ENCODE data around the gene SSR4.

The SSR4 gene

DNA sequence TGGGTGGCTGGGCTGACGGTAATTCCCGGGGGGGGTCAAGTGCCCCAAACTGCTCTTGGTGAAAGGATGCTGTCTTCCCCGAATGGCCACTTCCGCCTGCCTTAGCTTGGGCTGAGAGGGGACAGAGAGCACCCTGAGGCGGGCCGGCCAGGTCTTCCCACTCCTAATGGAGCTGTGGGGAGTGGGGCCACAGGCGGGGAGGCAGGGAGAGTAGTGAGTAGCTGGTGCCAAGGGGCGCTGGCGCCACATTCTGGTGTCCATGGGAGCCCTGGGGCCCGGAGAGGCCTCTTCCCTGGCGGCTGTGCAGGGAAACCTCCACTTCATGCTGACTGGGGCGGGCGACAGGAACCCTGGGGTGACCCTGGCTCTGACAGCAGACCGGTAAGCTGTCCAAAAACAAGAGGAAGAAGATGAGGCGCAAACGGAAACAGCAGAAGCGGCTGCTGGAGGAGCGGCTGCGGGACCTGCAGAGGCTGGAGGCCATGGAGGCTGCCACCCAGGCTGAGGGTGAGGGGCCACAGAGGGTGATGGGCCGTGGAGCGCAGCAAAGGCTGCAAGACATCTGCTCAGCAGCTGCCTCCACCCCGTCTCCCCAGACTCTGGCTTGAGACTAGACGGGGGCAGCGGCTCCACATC is 11.0 kb upstream of the SSR4 start:
- DNase-seq (ENCODE audit: low read depth in 2 of 2), result no peak
- no peak overlapping the region for H3K4me3 ChIP-seq (replicated peaks in 1 of 2; ENCODE audit: low read depth in 2 of 2, low read length in 2 of 2)
- TF ChIP-seq, protein P1, sequence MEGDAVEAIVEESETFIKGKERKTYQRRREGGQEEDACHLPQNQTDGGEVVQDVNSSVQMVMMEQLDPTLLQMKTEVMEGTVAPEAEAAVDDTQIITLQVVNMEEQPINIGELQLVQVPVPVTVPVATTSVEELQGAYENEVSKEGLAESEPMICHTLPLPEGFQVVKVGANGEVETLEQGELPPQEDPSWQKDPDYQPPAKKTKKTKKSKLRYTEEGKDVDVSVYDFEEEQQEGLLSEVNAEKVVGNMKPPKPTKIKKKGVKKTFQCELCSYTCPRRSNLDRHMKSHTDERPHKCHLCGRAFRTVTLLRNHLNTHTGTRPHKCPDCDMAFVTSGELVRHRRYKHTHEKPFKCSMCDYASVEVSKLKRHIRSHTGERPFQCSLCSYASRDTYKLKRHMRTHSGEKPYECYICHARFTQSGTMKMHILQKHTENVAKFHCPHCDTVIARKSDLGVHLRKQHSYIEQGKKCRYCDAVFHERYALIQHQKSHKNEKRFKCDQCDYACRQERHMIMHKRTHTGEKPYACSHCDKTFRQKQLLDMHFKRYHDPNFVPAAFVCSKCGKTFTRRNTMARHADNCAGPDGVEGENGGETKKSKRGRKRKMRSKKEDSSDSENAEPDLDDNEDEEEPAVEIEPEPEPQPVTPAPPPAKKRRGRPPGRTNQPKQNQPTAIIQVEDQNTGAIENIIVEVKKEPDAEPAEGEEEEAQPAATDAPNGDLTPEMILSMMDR (IDR thresholded peaks at IDR 0.05; ENCODE audit: low read depth, low read length), result no peak

DNA sequence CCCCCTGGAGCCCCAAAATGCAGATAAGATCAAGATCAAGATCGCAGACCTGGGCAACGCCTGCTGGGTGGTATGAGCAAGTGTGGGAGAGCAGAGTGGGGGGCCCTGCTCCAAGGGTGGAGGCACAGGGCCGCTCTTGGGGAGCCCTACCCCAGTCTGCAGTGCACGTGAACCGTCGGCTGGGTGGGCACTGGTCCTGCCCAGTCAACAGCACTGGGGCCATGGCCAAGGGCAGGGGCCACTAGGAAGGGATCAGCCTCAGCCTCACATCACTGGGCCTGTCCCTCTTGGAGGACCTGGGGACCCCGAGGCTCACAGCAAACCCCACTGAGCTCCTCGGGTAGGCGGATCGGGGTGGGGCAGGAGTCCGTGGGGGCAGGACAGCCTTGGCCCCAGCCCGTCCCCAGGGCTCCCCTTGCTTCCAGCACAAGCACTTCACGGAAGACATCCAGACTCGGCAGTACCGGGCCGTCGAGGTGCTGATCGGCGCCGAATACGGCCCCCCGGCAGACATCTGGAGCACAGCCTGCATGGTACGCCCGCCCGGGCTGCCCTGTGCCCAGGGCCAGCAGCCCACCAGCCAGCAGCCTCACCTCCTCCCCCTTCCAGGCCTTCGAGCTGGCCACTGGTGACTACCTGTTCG is 10.0 kb upstream of the SSR4 start:
- H3K4me3 ChIP-seq (replicated peaks in 1 of 2; ENCODE audit: low read depth in 2 of 2, low read length in 2 of 2), result no peak overlapping the region
- no peak for DNase-seq (ENCODE audit: low read depth in 2 of 2)
- TF ChIP-seq, protein P1 (IDR thresholded peaks at IDR 0.05; ENCODE audit: low read depth, low read length), result no peak

DNA sequence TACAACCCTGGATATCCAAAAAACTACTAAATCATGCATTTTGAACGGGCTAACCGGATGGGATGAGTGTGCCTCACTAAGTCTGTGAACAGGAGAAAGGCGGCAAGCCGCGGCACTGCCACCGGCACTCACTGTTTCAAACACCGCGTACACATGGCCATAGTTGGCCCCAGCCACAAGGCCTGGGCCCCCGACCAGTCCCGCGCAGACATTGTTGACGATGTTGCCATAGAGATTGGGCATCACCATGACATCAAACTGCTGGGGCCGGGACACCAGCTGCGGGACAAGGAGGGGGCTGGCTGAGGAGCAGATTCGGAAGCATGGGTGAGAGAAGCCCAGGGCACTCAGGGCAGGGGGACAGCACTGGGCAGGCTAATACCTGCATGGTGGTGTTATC is 7.8 kb upstream of the SSR4 start:
- no peak for DNase-seq (ENCODE audit: low read depth in 2 of 2)
- TF ChIP-seq, protein P1 (IDR thresholded peaks at IDR 0.05; ENCODE audit: low read depth, low read length), result no peak

DNA sequence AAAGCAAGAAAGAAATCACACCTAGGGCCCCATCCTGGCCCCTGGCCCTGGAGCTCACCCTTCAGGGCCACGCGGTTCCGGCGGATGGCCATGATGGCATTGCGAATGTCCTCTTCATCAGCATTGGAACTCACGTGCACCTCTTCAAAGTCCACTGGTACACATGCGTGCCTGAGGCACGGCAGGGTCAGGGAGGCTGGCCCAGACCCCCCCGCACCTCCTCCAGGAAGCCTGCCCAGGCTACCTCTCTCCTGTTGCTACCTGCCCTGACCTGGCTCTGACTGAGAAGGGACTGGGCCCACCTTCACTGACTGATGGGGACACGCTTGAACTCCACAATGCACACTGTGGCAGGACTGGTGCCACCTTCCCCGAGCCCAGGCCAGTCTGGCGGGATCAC is 4.8 kb upstream of the SSR4 start:
- no peak for DNase-seq (ENCODE audit: low read depth in 2 of 2)
- H3K4me3 ChIP-seq (replicated peaks in 1 of 2; ENCODE audit: low read depth in 2 of 2, low read length in 2 of 2), result no peak overlapping the region
- TF ChIP-seq, protein P1 (IDR thresholded peaks at IDR 0.05; ENCODE audit: low read depth, low read length), result no peak

More for the DNA sequence above, 7.8 kb upstream of the SSR4 start:
- no peak overlapping the region for H3K4me3 ChIP-seq (replicated peaks in 1 of 2; ENCODE audit: low read depth in 2 of 2, low read length in 2 of 2)

DNA sequence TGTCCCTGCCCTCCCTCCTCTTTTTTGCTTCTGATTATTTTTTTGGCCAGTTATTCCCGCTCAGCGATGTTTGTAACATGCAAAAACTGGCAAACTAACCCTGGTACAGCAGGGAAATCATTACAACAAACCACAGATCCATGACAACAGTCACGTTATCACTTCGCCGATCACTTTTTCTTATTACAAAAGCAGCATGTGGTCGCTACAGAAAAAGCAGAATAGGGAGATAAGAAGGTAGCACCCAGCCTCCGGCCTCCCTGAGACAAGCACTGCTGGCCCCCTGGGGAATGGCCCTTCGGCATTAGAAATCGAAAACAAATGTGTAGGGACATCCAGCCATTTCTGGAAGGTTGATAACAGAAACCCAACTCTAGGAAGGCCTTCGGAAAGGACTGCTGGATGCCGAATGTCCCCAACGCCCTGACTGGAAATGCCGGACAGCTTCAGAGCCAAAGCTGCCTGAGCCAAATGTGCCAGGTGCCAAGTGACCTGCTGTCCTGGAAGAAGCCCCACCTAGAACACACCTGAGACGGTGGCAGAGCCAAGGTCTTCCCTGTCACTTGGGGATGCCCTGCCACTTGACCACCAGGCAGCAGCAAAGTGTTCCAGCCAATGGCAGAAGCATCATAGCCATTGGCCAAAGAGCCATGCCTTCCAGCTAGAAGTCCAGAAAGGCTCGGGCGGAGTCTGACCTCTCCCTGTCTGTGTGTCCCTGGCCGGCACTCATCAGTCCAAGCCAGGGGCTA is 3.2 kb upstream of the SSR4 start:
- no peak for DNase-seq (ENCODE audit: low read depth in 2 of 2)
- no peak overlapping the region for H3K4me3 ChIP-seq (replicated peaks in 1 of 2; ENCODE audit: low read depth in 2 of 2, low read length in 2 of 2)
- TF ChIP-seq, protein P1 (IDR thresholded peaks at IDR 0.05; ENCODE audit: low read depth, low read length), result no peak

DNA sequence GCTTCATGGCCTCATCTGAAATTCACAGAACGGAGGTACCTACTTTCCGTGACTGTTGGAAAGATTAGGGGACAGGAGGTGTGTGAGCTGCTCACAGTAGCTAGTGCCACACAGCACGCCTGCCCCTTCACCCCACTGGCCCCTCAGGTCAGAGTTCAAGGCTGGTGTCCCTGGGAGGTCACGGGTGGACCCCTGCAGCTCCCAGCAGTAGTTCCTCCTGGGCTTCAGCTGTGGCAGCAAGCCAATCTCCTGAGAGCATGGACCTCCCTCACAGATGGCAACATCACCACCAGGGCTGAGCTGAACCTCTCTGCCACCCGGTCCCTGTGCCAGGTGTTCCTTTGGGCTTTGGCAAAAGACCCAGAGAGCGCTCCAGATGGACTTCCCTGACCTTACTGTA is 2.1 kb upstream of the SSR4 start:
- TF ChIP-seq, protein P1 (IDR thresholded peaks at IDR 0.05; ENCODE audit: low read depth, low read length), result no peak
- no peak for DNase-seq (ENCODE audit: low read depth in 2 of 2)
- no peak overlapping the region for H3K4me3 ChIP-seq (replicated peaks in 1 of 2; ENCODE audit: low read depth in 2 of 2, low read length in 2 of 2)

Data from cardiac fibroblast (primary cell).